ENCODE results near the gene ATOX1. TPM values are rescaled to one million over a fixed set of nuclear protein-coding genes. Genes with fewer than 3 reads are reported as not detected.

Gene ATOX1
- total and polyA plus RNA-seq, 9 donors: 23.0 to 86.6 (median 52.9) TPM

DNA sequence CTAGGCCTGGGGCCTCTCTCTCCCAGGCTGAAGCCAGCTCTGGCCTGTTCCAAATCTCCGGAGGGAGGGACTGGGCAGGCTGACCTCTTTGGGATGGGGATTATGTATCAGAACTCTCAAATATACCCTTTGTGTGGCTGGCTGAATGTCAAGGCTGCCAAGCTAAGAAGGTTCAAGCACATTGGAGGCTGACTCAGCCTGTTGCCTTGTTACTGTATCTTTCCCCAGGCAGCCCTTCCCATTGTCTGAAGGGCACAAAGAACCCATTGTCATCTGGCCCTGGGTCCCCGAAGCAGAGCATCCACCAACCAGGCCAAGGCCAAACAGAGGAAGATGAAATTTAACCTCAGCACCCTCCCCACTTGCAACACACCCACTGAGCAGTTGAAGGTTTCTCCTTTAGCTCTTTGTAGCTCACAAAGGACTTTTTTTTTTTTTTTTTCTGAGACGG, 64.4 kb downstream of the ATOX1 start:
- DNase-seq: no peak
- H3K4me3 ChIP-seq: no peak overlapping the region
- no peak overlapping the region for H3K27ac ChIP-seq
- TF ChIP-seq EP300 (IDR thresholded peaks at IDR 0.05): no peak
- no peak for TF ChIP-seq POLR2A (IDR thresholded peaks at IDR 0.05)
- peaks cover 4% of the 10 kb centered on the region for H3K4me1 ChIP-seq (ENCODE audit: insufficient read depth)
- intact Hi-C loops (cut with DNase I): no loop called here
- no peaks in the 10 kb centered on the region for H3K9me3 ChIP-seq
- 72 to 85% (median 81%) methylated on average over 3 of the region's 3 CpGs for WGBS, 3 donors
- no peaks in the 10 kb centered on the region for H3K27me3 ChIP-seq
- H3K36me3 ChIP-seq: no peaks in the 10 kb centered on the region

Small RNAs within 50 kb of the gene (small RNA-seq; reads per million reads assigned to genes)
- gene RN7SKP232: not detected

Other genes starting within 250 kb of the ATOX1 start
- under 1 TPM in 6 of 7 donors, not detected in 1; 0.03 to 0.74 (median 0.38) TPM for gene FAT2, start 167.3 kb downstream of the ATOX1 start, total RNA-seq
- gene FAT2, start 167.3 kb downstream of the ATOX1 start, polyA plus RNA-seq: under 1 TPM; 0.01 to 0.03 TPM
- gene SPARC, start 71.7 kb downstream of the ATOX1 start, total RNA-seq: 1,000 to 10,000 TPM in 1 of 7 donors, 100 to 1,000 TPM in 6; 220 to 1,059 (median 717) TPM
- gene SPARC, start 71.7 kb downstream of the ATOX1 start, polyA plus RNA-seq: 1,000 to 10,000 TPM in 1 of 2 donors, 100 to 1,000 TPM in 1; 924 to 2,564 TPM
- 100 to 1,000 TPM in 5 of 7 donors, 10 to 100 TPM in 2; 70.2 to 224 (median 160) TPM for gene G3BP1, start 13.3 kb upstream of the ATOX1 start, total RNA-seq
- gene G3BP1, start 13.3 kb upstream of the ATOX1 start, polyA plus RNA-seq: 10 to 100 TPM; 31.0 to 79.2 TPM
- not detected for gene GLRA1, start 166.2 kb upstream of the ATOX1 start, total RNA-seq
- not detected for gene GLRA1, start 166.2 kb upstream of the ATOX1 start, polyA plus RNA-seq